Activated T-cell treated with anti-CD3 and anti-CD28 coated beads, Interleukin-2, amount 50 U/mL, for 1 hour (primary cell): ENCODE measurements around the gene TOB2.
A peak's percentile ranks its signal among the peaks of the same experiment; 100 is the strongest.
"Not testable (repeated sequence)": the region's sequence is repeated elsewhere in the genome, so short reads cannot be mapped to it uniquely, and the experiment has no call there.

Experiments used
- DNase-seq: peaks from one replicate; pipeline ENCODE4 v3.0.0-alpha.2; 2020

TOB2 gene

DNA sequence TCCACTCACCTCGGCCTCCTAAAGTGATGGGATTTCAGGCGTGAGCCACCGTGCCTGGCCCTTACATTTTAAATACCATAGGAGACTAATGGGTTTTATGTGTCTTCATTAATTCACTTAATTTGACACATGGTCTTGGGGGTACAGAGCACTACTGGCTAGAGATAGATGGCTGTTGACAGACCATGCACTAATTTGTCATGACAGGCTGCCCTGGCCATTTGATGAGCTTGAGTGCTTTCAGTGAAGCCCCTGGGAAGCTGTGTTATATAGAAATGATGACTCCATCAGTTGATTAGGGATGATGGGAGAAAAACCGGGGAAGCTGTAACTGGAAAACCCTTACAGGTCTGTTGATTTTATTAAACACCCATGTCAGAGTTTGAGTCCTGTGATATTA lies 15.3 kb upstream of the TOB2 start:
- no peak for DNase-seq

DNA sequence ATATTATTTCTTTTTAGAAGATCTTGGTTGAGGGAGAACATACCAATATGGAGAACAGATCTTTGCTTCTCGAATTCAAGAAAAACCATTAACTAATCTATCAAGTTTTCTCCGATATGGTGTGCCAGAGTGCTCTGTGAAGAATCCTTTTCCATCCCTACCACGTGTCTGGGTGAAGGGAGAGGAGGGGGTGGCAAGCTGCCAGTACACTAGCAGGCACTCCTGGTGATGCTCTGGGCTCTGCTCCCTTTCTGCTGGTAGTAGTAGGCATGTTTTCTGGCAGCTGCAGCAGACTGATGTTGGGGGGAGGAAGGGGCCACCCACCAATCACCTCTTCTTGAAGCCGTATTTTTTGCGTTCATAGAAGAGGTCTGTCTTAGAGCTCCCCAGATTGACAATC lies 13.5 kb upstream of the TOB2 start:
- DNase-seq: not testable (repeated sequence)

DNA sequence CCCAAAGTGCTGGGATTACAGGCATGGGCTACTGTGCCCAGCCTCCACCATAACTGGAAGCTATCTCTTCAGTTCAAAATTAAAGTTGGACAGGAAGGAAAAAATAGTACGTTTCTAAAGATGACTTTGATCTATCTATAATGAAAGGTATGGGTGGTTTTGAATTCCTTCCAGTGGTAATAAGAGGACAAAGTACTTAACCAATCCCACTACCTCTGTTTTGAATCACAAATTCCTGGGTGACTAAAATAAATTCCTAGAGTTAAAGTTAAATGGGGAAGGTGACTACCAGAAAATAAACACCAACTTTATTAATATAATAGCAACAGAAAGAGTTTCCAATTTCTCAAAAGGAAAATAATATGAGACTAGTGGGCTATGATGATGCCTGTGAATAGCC lies 12.8 kb upstream of the TOB2 start:
- no peak for DNase-seq

DNA sequence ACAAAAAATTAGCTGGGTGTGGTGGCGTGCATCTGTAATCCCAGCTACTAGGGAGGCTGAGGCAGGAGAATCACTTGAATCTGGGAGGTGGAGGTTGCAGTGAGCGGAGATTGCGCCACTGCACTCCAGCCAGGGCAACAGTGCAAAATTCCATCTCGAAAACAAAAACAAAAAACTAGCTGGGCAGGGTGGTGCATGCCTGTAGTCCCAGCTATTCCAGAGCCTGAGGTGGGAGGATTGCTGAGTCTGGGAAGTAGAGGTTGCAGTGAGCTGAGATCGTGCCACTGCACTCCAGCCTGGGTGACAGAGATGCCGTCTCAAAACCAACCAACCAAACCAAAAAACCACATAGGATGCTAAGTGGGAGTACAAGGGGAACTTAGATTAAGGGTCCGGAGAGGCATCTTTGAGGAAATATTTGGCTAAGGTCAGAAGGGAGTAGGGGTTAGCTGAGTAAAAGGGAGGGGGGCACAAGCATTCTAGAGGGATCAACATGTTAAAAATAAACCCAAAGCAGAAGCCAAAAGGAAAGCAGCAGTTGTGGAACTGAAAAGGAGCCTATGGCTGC lies 11.6 kb upstream of the TOB2 start:
- no peak for DNase-seq

DNA sequence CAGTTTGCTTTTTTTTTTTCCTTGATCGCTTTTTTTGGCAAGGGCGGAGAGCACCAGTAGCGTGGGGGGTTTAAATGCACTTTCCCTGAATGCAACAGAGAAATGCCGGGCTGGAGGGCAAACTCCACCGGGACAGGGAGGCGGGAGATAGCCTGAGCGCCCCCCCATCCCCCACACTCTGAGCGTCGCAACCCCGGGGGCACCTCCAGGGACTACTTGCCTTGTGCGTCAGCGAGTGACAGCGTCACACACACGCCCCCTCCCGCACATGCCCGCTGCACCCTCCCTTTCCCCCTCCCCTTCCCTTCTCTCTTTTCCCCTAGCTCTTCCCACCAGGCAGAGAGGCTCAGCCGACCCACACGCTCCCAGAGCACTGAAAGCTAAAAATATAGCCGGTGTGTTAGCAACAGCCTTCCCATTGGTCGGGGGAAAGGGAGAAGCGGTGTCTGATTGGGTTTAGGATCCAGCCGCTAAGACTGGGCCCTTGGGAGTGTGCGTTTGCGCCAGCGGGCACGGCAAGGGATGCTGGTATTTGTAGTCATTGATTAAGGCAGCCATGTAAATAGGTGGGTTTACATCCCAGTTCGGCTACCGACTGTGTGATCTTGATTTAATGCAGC lies 1.7 kb upstream of the TOB2 start:
- peak; percentile 83 for DNase-seq

DNA sequence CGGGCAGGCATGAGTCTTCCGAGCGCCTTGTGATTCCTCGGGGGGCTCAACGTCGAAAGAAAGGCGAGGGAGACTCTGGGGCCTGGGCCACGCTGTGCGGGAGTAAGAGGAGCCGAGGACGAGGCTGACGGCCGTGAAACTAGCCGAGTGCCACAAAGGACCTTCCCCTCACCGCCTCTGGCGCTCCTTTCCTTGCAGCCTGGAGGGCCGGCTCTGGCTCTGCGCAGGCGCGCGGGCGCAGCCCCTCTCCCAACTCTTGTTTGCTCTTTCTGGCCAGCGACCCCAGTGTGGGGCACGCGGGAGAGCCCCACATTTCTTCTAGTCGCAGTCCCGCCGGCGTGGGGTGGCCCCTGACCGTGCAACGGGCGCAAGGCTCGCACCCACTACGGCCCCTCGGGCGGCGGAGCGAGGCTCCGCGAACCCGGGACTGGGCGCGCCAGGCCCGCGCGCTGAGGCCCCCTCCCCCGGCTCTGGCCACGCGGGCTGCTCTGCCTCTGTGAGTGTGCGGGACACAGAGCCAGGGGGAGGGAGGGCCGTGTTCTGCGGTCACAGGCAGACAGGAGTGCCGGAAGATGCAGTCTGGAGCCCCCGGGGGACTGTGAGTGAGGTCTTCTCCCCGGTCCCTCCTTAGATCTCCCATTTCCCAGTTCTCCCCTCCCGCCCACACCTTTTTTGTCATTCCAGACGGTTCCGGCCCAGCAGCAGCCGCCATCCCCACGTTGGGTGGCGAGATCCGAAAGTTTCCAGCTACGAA lies 1.0 kb upstream of the TOB2 start:
- DNase-seq: peak; percentile 66

DNA sequence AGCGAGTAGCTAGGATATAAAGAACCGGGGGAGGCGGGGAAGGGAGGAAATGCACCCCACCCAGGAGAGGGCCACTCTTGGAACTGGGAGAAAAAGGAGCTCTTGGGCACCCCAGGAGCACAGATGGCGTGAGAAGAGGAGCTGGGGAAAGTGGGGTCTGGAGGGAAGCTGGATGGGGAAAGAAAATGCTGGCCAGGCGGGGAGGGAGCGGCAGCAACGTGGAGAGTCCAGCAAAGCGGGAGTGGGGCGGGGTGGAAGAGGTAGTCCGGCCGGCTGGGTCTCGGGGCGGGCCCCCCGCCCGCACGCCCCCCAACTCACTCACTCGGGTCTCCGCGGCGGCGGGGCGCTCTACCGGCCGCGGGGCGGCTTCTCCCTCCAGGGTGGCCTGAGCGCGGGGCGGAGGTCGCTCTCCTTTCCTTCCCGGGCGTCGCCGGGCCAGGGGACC lies 522 bp downstream of the TOB2 start:
- DNase-seq: peak; percentile 27

DNA sequence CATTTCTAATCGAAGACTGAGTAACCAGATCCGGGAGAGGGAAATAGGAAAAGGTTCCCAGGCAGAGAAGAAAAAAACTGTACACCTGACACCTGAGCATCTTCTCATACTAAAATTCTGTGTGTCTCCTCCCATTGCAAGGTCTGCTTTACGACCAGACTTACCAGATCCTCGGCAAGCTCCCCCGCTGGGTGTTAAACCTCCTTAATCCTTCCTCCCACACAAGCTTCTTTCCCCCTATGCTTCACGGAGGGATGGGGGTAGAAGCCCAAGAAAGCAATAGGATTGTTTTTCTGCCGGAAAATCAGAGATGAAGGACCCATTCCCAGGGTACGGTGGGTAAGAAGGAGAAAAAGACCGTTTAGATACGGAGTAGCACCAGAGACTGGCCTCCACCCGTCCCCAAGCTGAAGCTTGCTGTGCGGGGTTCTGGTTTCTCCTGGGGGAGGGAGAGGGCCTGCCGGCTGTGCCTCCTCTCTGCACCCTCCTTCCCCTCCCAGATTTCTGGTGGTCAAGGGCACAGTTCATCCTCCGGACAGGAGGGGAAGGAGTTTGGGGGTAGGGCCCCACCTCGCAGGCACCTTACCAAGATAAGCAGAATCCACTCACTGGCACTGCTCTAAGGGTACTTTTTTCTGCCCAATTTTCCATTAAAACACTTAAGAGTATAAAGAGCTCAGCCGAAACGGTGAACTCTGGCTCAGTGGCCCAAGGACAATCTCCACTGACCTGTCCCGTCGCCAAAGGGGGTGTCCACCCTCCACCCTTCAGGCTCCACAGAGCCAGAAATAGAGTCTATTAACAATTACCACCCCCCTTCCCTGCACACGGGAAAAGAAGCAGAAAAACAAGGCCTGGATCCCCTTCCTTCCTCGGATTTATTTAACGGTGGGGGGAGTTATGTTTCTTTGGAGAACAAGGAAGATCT lies 1.2 kb downstream of the TOB2 start:
- peak; percentile 35 for DNase-seq

DNA sequence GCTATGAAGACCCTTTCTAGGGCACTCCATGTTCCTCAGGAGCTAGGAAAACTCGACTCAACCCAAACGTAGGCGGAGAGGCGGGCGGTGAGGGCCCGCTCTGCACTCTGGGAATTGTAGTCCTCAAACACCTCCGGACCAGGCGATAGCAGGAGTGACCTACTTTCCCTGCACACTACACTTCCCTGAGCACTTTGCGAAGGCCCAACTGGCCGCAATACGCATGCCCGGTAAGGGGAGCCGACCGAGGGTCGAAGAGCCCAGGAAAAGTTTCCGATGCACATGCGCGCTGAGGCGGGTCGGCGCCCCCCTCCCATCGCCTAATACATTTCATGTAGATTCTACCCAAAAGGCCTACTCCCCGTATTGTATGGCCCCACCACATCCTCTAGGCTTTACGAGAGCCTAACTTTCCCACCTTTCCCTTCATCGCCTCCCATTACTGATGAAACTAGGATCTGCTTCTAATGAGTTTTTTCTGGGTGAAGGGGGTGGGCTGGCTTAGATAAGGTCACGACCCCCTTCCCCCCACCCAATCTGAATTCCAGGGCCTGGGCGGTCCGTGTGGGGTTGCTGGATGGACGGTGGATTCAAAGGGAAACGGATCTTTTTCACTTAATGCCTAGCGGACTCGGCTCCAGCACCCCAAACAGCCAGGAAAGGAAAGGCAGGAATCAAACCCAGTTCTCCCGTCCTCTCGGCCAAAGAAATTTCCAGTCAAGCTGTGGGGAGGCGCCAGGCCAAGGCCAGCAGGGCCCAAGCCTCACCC lies 2.1 kb downstream of the TOB2 start:
- peak; percentile 77 for DNase-seq

DNA sequence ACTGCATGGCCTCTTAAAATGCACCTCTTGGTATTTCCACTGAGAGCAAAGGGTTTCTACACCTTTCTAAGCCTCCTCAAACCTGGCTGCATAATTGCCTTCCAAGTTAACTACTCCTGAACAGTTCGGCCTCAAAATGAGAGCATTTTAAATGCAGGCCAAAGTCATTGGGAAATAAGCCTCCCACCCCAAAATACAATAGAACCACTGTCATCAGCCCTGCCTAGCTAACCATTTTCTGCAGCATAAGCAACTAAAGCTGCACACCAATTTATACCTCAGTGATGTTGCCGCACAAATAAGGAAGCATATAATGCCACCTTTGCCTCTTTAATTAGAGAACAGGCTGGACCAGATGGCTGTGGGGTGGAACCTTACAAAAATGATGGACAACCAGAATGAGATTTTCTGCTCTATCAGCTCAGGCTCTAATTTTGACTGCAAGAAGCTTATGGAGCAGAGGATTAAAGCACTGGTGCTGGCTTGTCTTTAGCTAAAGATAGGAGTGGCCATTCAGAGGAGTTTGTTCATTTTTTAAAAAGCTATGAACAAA lies 4.3 kb downstream of the TOB2 start:
- DNase-seq: no peak

DNA sequence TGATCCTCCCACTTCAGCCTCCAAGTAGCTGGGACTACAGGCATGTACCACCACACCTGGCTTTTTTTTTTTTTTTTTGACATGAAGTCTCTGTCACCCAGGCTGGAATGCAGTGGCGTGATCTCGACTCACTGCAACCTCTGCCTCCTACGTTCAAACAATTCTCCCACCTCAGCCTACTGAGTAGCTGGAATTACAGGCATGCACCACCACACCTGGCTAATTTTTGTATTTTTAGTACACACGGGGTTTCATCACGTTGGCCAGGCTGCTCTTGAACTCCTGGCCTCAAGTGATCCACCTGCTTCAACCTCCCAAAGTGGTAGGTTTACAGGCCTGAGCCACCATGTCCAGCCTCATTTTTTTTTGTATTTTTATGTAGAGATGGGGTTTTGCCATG lies 6.1 kb downstream of the TOB2 start:
- DNase-seq: not testable (repeated sequence)

DNA sequence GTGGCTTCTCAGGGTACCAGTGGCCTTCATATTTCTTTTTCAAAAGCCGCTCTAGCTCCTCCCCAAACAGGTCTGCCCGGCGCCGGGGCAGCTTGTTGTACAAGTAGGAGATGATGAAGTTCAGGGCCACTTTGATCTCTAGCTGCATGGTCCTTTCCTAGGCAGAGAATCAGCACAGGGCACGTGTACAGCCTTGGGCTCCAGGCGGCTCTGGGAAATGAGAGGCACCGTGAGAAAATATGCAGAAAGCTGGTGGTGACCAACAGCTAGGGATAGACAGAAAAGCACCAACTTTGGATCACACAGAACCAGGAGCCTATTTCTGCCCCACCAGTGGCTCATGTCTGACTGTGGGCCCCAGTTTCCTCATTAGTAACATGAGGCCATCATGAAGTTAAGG lies 9.4 kb downstream of the TOB2 start:
- DNase-seq: no peak

DNA sequence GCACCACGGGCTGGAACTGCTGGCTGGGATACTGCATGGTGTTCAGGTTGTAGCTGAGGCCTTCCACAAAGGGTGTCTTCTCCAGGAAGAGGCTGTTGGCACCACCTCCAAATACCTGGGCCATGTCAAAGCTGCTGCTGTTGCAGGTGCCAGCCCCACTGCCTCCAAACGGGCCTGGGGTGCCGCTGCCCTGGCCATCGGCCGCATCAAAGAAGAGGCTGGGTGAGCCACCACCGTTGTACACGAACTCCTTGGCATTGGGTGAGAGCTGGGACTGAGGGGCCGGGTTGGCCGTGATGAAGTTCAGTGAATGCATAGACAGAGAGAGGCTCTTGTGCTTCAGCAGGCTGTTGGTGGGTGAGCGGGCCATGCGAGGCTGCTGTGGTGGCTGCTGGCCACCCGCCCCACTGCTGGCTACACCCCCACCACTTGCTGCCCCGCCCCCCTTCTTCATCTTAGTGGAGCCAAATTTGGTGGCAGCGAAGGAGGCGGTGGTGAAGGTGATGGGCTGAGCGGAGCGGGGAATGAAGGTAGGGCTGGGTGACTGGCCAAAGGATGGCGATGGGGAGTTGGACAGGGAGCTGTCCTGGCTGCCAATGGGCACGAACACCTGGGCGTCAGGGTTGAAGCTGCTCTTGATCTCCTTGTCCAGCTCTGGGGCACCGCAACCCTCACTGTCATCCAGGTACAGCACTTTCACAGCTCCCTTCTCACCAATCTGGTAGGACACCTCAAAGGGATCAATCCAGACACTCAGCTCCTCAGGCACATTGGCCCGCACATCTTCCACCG lies 10.1 kb downstream of the TOB2 start:
- DNase-seq: no peak

DNA sequence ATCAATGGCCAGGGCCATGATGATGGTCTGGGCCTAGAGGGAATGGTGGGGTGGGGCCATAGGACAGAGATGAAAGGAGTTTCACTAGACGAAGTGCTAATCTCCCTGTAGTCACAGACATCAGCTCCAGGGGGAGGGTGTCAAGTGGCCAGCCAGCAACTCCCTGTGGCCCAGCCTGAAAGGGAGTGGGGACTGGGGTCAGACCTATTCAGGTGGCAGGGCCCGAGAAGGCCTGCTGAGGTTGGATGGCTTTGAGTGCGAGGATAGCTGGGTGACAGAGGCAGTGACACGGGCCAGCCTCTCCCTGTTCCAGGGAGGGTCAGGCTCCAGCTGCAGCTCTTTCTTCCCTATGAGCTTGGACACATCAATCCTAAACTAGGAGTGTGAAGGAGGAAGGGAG lies 11.0 kb downstream of the TOB2 start:
- DNase-seq: no peak

DNA sequence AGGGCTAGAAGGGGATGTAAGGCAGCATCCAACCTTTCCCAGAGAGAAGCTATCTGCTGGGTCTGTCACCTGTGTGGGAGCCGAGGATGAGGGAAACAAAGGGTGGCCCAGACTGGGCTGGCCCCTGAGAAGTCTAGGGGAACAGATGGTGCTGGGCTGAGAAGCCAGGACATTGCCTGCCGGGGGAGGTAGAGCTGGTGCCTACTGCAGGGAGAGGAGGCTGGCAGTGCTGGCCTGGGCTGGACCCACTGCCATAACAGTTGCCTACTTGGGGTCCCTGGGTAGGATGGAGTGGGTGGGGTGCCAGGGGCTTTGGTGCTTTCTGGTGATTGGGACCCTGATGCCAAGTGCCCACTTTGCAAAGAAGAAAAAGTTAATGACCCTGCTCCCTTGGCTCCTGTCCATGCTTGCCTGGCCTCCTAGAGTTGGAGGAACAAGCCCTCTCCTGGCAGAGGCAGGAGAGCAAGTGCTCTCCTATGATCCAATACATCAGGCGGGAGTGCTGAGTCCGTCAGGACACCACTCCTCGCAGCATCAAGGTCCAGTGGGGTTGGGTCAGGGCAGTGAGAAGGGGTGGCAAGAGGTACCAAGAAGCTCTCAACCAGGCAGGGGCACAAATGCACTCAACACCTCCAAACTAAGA lies 12.1 kb downstream of the TOB2 start:
- DNase-seq: not testable (repeated sequence)

DNA sequence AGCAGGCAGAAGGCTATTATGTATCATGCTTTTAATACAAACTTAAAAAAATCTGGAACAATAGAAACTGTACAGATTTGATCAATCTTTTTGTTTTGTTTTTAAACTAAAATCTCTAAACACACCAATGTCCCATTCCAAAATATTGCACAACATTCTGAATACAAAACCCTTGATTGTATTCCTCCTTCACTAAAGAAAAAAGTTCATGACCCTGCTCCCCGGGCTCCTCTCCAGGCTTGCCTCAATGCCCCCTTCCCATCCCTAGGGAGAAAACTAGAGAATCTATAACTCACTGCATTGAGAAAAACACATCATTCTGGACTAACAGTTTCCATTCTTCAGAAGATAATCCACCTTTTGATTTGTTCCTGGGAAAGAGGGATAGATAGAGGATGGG lies 13.1 kb downstream of the TOB2 start:
- not testable (repeated sequence) for DNase-seq

DNA sequence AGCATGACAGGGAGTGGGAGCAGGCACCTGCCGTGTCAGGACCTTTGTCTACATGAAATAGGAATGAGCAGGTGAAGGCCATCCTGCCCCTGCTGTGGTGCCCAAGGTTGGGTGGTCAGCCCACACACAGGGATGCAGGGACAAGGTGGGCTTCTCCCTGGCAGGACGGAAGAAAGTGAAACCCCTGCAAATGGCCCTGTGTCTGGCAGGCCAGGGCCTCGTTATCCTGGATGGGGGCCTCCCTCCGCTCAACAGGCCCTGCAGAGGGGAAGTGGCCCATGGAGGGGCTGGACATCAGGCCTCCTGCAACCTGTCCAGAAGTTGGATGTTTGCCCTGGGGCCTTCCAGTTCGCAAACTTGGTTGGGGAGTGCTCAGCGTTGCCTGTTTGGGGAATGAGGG lies 14.9 kb downstream of the TOB2 start:
- no peak for DNase-seq

DNA sequence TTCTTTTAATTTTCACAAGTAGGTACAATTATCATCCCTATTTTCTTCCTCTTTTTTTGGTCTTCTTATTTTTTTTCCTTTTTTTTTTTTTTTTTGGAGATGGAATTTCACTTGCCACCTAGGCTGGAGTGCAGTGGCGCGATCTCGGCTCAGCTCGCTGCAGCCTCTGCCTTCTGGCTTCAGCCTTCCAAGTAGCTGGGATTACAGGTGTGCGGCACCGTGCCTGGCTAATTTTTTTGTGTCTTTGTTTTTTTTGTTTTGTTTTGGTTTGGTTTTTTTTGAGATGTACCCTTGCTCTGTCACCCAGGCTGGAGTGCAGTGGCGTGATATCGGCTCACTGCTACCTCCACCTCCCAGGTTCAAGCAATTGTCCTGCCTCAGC lies 16.7 kb downstream of the TOB2 start:
- DNase-seq: no peak

DNA sequence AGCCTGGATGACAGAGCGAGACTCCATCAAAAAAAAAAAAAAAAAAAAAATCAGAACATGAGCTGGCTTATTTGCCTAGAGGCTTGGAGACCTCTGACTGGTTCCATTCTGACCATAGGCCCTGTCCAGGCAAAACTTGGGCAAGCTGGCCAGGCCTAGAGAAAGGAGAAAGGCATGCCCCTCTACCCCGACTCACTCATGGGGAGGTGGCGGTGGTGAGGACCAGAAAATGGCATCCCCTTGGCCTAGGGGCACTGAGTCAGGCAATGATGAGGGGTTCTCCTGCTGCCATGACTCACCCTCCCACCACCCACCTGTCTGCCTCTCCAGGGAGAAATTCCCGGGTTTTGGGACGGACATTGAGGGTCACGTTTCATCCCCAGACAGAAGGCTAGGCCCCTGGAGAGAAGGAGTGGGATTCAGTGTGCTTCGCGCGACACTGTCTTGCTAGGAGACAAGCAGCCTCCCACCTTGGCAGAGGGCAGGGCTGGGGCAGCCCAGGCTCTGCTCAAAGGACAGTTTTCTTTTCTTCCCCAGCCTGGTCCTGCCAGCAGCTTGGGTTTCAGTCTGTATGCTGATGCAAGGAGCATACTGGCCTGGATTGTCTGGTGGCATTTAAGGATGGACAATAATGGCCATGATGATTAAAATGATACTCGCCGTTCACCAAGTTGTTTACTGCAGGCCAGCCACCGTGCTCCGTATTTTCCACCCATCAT lies 17.2 kb downstream of the TOB2 start:
- DNase-seq: no peak
